ENCODE data around the gene OR1J4.

DNA sequence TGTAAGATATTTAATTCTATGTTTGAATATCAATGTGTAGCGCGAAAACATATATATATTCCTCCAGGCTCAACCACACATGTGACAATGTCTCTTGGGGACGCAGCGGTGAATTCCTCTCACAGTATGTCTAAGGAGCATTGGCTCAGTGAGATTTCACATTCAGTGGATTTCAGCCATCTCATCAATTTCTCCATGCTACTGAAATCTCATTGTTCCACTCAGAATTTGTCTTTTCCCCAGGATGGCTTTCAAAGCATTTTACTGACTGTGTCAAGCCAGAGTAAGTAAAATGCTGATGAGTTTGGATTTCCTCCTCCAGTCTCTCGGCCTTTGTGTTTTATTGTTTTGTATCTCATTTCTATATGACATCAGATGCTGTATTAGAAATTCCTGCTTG is 39.9 kb upstream of the OR1J4 start:
- TF ChIP-seq, protein P1, sequence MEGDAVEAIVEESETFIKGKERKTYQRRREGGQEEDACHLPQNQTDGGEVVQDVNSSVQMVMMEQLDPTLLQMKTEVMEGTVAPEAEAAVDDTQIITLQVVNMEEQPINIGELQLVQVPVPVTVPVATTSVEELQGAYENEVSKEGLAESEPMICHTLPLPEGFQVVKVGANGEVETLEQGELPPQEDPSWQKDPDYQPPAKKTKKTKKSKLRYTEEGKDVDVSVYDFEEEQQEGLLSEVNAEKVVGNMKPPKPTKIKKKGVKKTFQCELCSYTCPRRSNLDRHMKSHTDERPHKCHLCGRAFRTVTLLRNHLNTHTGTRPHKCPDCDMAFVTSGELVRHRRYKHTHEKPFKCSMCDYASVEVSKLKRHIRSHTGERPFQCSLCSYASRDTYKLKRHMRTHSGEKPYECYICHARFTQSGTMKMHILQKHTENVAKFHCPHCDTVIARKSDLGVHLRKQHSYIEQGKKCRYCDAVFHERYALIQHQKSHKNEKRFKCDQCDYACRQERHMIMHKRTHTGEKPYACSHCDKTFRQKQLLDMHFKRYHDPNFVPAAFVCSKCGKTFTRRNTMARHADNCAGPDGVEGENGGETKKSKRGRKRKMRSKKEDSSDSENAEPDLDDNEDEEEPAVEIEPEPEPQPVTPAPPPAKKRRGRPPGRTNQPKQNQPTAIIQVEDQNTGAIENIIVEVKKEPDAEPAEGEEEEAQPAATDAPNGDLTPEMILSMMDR (IDR thresholded peaks at IDR 0.05; ENCODE audit: insufficient read depth, low read length), result no peak
- no peak for TF ChIP-seq GABPA (IDR thresholded peaks at IDR 0.05; ENCODE audit: low read depth)
- TF ChIP-seq, protein P2, sequence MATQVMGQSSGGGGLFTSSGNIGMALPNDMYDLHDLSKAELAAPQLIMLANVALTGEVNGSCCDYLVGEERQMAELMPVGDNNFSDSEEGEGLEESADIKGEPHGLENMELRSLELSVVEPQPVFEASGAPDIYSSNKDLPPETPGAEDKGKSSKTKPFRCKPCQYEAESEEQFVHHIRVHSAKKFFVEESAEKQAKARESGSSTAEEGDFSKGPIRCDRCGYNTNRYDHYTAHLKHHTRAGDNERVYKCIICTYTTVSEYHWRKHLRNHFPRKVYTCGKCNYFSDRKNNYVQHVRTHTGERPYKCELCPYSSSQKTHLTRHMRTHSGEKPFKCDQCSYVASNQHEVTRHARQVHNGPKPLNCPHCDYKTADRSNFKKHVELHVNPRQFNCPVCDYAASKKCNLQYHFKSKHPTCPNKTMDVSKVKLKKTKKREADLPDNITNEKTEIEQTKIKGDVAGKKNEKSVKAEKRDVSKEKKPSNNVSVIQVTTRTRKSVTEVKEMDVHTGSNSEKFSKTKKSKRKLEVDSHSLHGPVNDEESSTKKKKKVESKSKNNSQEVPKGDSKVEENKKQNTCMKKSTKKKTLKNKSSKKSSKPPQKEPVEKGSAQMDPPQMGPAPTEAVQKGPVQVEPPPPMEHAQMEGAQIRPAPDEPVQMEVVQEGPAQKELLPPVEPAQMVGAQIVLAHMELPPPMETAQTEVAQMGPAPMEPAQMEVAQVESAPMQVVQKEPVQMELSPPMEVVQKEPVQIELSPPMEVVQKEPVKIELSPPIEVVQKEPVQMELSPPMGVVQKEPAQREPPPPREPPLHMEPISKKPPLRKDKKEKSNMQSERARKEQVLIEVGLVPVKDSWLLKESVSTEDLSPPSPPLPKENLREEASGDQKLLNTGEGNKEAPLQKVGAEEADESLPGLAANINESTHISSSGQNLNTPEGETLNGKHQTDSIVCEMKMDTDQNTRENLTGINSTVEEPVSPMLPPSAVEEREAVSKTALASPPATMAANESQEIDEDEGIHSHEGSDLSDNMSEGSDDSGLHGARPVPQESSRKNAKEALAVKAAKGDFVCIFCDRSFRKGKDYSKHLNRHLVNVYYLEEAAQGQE (IDR thresholded peaks at IDR 0.05; ENCODE audit: insufficient replicate concordance, low read depth), result no peak

All from HL-60 (cell line).